Stimulated activated CD4-positive, alpha-beta T cell treated with anti-CD3 and anti-CD28 coated beads, Interleukin-4, amount 100 ng/mL, for 4 hours (primary cell): ENCODE data around the gene GRAP2.

ENCODE experiments used
- DNase-seq, 2 experiments: peaks; one replicate each; pipeline ENCODE4 v3.0.0-alpha.2; 2020

GRAP2 gene

GRCh38 chr22:40019100-40019499 lies 118.2 kb downstream of the GRAP2 start:
- DNase-seq = no peak

- DNase-seq = no peak
Measured at GRCh38 chr22:40020956-40021355, 120.1 kb downstream of the GRAP2 start.

GRCh38 chr22:40021401-40022000 lies 120.6 kb downstream of the GRAP2 start:
- no peak for DNase-seq

GRCh38 chr22:40022536-40023240 lies 121.8 kb downstream of the GRAP2 start:
- no peak for DNase-seq
